ENCODE data around the gene POLR1C. TPM values are rescaled to one million over a fixed set of nuclear protein-coding genes. Genes with fewer than 3 reads are reported as not detected.

POLR1C gene
- total RNA-seq, 1 donor from 2014 or later = 34.1 TPM

DNA sequence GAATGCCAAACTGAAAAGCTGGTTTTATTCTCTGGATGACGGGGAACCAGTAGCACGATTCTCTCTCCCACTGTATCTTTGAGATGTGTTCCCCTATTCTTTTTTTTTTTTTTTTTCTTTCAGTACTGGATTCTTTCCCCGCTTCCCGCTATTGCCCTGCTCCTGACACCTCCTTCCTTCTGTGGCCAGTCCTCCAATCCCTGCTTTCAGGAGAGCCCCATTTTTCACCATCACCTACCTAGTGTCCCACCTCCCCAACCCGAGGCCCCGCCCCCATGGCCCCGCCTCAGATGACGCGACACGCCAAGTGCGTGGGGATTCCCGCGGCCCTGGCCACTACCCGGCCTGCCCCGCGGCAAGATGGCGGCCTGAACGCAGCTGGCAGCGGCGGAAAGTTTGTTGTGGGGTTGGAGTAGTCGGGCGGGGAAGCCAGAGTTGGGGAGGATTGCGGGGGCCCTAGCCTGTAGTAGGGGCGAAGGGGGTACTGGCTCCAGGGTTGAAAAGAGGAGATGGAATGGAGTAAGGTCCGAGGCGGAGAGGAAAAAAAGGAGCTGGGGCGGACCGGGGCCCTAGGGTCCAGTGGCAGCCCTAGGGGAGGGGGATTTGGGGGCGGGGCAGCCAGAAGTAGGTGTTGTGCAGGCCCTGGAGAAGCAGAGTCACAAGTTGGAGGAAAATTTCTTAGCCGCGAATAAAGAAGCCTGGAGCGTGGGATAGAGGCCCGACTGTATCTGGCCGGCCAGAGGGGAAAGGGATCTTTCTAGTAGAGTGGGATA lies 39.5 kb upstream of the POLR1C start, which contains the start of gene TJAP1:
Gene TJAP1, plus strand, starts transcription at position 336 of the 773 bp plus-strand sequence. CDS start 21,432 bp downstream, outside the sequence.
- intact Hi-C loops (cut with DNase I) = no loop called here
- DNase-seq (ENCODE audit: extremely low spot score in 2 of 2) = no peak
- peak within 1 kb of the TSS; percentile 67 to 90 for H3K4me3 ChIP-seq
- H3K4me1 ChIP-seq = peaks cover 44% of the 10 kb centered on the region
- H3K27ac ChIP-seq = peak within 1 kb of the TSS; percentile 90
- no peaks in the 10 kb centered on the region for H3K36me3 ChIP-seq
- H3K27me3 ChIP-seq = no peaks in the 10 kb centered on the region
- TF ChIP-seq POLR2AphosphoS5 (IDR thresholded peaks at IDR 0.05; ENCODE audit: insufficient read depth in 1 of 2, low read depth in 1 of 2) = peak; percentile 77 to 87
- TF ChIP-seq, protein P1, sequence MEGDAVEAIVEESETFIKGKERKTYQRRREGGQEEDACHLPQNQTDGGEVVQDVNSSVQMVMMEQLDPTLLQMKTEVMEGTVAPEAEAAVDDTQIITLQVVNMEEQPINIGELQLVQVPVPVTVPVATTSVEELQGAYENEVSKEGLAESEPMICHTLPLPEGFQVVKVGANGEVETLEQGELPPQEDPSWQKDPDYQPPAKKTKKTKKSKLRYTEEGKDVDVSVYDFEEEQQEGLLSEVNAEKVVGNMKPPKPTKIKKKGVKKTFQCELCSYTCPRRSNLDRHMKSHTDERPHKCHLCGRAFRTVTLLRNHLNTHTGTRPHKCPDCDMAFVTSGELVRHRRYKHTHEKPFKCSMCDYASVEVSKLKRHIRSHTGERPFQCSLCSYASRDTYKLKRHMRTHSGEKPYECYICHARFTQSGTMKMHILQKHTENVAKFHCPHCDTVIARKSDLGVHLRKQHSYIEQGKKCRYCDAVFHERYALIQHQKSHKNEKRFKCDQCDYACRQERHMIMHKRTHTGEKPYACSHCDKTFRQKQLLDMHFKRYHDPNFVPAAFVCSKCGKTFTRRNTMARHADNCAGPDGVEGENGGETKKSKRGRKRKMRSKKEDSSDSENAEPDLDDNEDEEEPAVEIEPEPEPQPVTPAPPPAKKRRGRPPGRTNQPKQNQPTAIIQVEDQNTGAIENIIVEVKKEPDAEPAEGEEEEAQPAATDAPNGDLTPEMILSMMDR (IDR thresholded peaks at IDR 0.05) = no peak
- peak in 1 of 2 donors; percentile 39 for TF ChIP-seq POLR2A (IDR thresholded peaks at IDR 0.05)
- no peaks in the 10 kb centered on the region for H3K9me3 ChIP-seq

GRCh38 chr6:43478008-43478372 lies 38.9 kb upstream of the POLR1C start:
- no peaks in the 10 kb centered on the region for H3K36me3 ChIP-seq
- no peaks in the 10 kb centered on the region for H3K27me3 ChIP-seq
- H3K4me3 ChIP-seq = peak overlapping the region; percentile 67 to 90
- peaks cover 47% of the 10 kb centered on the region for H3K4me1 ChIP-seq
- TF ChIP-seq POLR2AphosphoS5 (IDR thresholded peaks at IDR 0.05; ENCODE audit: insufficient read depth in 1 of 2, low read depth in 1 of 2) (no peak), POLR2A (IDR thresholded peaks at IDR 0.05) (no peak)
- TF ChIP-seq, protein P1 (IDR thresholded peaks at IDR 0.05) = no peak
- no peak for DNase-seq (ENCODE audit: extremely low spot score in 2 of 2)
- intact Hi-C loops (cut with DNase I) = no loop called here
- H3K9me3 ChIP-seq = no peaks in the 10 kb centered on the region
- H3K27ac ChIP-seq = peak overlapping the region; percentile 90

- TF ChIP-seq POLR2A (IDR thresholded peaks at IDR 0.05) = no peak
- peaks cover 47% of the 10 kb centered on the region for H3K4me1 ChIP-seq
- H3K4me3 ChIP-seq = no peak overlapping the region
- no peak overlapping the region for H3K27ac ChIP-seq
- no peaks in the 10 kb centered on the region for H3K9me3 ChIP-seq
- H3K27me3 ChIP-seq = no peaks in the 10 kb centered on the region
- intact Hi-C loops (cut with DNase I) = no loop called here
- no peaks in the 10 kb centered on the region for H3K36me3 ChIP-seq
- DNase-seq (ENCODE audit: extremely low spot score in 2 of 2) = no peak
Observed at GRCh38 chr6:43481075-43481474, 35.8 kb upstream of the POLR1C start.

- no peaks in the 10 kb centered on the region for H3K36me3 ChIP-seq
- no peak overlapping the region for H3K27ac ChIP-seq
- no peak for TF ChIP-seq POLR2A (IDR thresholded peaks at IDR 0.05)
- TF ChIP-seq, protein P1 (IDR thresholded peaks at IDR 0.05) = no peak
- no peak for TF ChIP-seq POLR2AphosphoS5 (IDR thresholded peaks at IDR 0.05; ENCODE audit: insufficient read depth in 1 of 2, low read depth in 1 of 2)
- H3K9me3 ChIP-seq = no peaks in the 10 kb centered on the region
- H3K27me3 ChIP-seq = no peaks in the 10 kb centered on the region
- intact Hi-C loops (cut with DNase I) = no loop called here
- no peak for DNase-seq (ENCODE audit: extremely low spot score in 2 of 2)
- no peak overlapping the region for H3K4me3 ChIP-seq
- H3K4me1 ChIP-seq = peaks cover 47% of the 10 kb centered on the region
Observed at GRCh38 chr6:43481591-43482236, 35.2 kb upstream of the POLR1C start.

- H3K4me3 ChIP-seq = no peak overlapping the region
- TF ChIP-seq POLR2A (IDR thresholded peaks at IDR 0.05) = no peak
- TF ChIP-seq, protein P1 (IDR thresholded peaks at IDR 0.05) = no peak
- no peak for TF ChIP-seq POLR2AphosphoS5 (IDR thresholded peaks at IDR 0.05; ENCODE audit: insufficient read depth in 1 of 2, low read depth in 1 of 2)
- peaks cover 19% of the 10 kb centered on the region for H3K4me1 ChIP-seq
- no peaks in the 10 kb centered on the region for H3K36me3 ChIP-seq
- H3K27me3 ChIP-seq = no peaks in the 10 kb centered on the region
- DNase-seq (ENCODE audit: extremely low spot score in 2 of 2) = no peak
- no peaks in the 10 kb centered on the region for H3K9me3 ChIP-seq
- intact Hi-C loops (cut with DNase I) = no loop called here
- no peak overlapping the region for H3K27ac ChIP-seq
Observed at GRCh38 chr6:43488667-43489276, 28.1 kb upstream of the POLR1C start.
